ENCODE data around the gene CHAD.
A peak's percentile ranks its signal among the peaks of the same experiment; 100 is the strongest.

The CHAD gene

DNA sequence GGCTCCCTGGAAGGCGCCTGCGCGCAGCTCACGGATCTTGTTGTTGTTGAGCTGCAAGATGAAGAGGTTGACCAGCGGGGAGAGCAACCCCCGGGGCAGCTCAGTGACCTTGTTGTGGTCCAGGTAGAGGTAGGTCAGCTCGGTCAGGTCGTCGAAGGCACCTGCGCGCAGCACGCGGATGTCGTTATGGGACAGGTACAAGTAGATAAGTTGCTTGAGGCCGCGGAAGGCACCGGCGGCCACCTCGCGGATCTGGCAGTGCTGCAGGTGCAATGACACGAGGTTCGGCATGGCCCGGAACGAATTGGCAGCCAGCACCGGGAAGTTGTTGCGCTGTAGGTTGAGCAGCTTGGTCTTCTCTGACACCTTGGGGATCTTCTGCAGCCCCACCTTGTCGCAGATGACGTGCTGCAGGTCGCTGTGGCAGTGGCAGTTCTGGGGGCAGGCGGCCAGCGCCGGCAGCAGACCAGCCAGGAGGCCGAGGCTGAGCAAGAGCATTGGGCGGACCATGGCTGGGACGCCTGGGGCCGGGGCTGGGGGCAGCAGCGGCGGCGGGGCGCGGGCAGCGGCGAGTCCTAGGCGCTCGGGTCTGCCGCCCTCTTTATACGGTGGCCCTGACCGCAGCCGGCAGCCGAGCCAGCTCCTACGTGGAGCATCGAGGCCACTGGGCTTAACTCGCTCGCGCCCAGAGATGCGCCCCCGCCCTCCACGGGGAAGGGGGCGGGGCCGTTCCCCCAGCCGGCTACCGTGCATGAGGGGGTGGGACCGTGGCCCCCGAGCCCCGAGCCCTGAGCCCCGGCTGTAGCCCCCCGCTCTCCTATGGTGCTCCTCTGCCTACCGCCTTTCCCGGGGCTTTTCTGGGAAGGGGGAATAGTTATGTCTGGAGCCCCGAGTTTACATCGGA, at the start of gene CHAD:
Gene CHAD (minus strand): TSS at position 577 of the 904 bp plus-strand sequence. CDS start 67 bp downstream, at position 510.
- DNase-seq = no peak

- DNase-seq = no peak
Measured at GRCh38 chr17:50517504-50518383, 49.1 kb upstream of the CHAD start.

GRCh38 chr17:50517011-50517410, 48.3 kb upstream of the CHAD start:
- DNase-seq = no peak

DNA sequence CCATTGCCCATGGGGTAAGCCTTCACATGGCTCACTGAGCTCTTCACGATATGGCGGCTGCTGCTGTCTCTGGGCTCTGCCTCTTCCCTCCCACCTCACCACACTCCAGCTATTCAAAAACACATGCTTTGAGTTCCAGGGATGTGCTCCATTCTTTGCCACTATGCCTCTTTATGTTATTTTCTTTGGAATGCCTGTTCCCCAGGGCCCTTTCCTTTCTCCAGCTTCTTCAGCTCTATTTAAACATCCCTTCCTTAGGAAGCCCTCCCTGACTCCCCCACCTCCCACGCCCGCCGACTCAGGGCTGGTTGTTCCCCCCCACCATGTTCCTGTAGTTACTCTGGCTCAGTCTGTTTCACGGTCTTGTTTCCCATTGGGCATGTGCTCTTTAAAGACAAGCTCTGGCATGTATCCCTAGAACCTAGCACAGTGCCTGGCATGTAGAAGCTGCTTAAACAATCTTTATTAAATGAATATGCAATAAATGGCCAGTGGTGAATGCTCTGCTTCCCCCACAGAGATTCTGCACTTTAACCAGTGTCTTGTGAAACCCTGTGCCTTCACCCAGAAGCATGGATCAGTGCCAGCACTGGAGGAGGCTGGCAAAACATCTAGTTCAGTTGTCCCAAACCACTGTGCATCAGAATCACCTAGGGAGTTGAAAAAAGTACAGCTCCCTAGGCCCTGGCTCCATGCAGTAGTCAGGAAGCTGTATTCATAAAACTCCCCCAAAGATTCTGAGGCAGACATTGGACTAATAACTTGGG, 46.4 kb upstream of the CHAD start:
- DNase-seq = no peak

DNA sequence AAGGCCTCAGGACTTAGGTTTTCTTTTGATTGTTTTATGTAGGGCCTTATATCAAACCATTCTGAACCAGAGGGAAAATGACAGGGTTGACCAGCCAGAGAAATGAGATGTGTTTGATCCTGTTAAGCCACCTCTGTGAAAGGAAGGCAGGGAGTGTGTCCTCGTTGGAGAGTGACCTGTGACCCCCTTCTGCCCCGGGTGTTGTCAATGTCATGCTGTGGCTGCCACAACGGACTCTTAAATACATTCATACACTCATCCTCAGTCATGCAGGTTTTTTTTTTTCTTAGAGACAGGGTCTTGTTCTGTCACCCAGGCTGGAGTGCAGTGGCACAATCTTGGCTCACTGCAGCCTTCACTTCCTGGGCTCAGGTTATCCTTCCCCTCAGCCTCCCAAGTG, 45.7 kb upstream of the CHAD start:
- no peak for DNase-seq

- no peak for DNase-seq
Measured at GRCh38 chr17:50513495-50513894, 44.8 kb upstream of the CHAD start.

DNA sequence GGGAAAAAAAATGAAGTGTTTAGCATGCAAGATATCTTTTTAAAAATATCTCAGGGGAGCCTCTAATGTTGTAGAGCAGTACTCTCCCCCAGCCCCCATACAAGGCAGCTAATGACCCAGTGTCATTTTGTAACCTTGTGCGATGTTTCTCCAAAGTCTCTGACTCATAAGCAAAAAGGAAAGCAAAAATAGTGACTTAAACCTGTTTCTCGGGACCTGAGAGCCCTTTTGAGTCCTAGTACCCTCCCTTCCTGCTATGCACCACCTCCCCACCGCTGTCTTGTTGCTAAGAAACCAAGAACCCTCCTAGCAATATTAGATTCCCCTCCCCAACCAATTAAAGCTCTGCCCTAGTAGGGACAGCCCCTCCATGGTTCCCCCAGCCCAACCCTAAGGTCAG, 42.4 kb upstream of the CHAD start:
- DNase-seq = peak; percentile 11

DNA sequence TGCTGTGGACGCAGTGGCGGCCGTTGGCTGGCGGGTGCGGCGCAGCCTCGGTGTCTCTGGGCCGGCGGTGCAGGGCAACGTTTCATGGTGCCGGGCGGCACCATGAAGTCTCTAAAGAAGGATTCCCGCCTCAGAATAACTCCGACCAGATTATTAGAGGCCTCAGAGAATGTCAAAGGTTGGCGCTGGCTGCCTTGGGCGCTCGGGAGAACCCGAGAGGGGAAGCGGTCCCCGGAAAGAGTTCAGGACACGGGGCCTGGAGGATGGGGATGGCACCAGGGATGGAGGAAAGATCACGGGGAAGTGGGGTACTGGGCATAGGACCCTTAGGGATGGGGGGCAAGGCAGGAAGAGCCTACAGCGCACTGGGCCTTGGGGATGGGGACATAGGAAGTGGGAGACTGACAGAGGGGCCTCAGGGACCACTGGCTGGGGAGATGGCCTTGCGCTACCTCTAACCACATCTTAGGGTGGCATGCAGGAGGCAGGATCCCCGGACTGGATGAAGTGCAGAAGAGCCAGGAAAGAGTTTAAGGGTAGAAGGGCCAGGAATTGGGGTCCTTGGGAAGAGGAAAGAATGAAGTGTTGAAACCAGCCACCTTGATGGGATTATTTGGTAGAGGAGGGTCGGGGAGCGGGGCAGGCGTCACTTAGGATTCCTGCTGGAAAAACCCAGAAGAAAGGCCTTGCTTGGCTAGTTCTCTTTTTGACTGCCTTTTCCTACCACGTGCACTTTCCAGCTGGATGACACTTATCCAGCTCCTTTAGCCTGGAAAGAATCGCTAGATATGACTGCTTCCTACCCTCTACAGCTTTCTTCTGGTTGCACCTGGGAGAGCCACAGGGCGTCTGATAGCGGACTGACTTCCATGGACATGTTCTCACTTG, 40.1 kb upstream of the CHAD start:
- no peak for DNase-seq

DNA sequence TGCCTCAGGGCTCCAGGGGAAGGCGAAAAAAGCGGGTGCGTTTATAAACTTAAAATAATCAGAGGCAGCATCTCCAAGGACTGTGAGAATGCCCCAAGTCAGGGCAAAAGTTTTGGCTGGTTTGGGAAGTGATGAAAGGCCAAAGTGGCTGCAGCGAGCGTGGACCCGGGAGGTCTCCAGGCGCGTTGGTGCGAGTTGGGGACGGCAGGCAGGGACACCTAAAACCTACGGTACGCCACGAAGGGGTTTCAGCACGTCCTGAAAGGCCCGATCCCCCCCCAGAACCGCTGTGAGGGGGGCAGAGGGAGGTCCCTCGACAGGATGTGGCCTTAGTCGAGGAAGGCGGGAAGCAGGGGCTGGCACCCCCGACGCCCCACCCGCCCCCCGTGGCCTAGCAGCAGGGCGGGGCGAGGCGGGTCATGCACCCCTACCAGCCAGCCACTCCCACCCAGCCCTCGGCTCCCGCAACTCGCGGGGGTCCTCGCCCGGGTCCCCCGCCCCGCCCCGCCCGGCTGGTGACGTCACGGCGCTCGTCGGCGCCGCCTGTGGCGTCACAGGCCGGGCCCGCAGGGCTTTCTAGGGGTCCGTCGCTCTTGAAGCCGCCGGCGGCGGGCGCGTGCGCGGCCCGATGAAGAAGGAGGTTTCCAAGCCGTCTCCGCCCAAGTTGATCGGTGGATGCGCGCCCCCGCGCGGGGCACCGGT, 39.3 kb upstream of the CHAD start, which contains the start of gene MYCBPAP:
Gene MYCBPAP (plus strand): TSS at position 569 of the 702 bp plus-strand sequence. CDS start 236 bp downstream, outside the sequence.
- DNase-seq = no peak

GRCh38 chr17:50506298-50506697, 37.6 kb upstream of the CHAD start:
- DNase-seq = no peak

DNA sequence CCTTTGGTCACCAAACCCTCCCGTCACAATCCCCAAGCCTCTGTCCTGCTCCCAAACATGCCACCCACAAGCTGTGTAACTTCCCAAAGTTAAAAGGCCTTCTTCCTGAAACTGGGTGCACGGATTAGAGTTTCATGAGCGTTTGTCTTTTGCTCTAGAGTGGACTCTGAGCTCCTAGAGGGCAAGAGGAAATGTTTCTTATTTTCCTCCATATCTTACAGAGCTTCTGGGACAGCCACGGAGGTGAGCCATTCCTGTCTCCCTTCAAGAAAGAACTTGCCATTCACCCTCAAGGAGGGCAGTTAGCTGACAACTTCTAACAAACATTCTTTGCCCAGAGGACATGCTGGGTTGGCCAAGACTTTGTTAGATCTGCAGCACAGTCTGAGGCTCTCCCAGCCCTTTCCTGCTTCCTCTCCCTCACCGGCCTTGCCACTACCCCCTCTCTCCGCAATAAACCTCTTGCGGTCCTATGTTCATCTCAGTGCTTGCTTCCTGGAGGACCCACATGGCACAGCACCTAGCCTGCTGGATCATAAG, 37.0 kb upstream of the CHAD start:
- DNase-seq = no peak

DNA sequence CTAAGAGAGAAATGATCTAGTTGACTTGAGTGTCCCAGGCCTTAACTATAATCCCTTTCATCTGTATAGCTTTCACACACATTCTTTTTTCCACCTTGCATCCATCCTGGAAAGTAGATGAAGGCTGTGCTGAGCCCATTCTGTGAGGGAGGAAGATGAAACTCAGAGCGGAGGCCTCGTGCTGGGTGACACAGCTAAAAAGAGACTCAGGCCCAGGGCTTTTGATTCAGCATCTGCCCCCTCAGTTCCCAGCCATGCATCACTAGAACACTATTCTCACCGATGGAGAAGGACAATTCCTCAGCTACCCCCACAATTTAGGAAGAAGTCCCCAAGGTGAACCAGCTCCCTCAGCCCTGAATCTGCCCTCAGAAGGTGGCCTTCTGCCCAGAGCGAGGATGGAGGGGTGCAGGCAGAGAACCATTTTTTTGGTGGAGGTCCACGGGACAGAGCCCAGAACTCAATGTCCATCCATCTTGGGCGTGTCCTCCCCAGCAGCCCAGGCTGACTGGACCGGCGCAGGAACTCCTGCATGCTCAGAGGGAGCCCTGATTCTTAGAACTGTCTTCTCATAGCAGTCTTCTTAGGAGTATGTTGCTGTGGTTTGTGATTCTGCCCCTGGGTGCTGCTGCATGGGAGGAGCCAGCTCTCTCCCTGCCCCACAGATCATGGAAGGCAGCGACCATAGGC, 33.8 kb upstream of the CHAD start:
- no peak for DNase-seq

- DNase-seq = peak; percentile 56
Measured at GRCh38 chr17:50501054-50501453, 32.4 kb upstream of the CHAD start.

- no peak for DNase-seq
Measured at GRCh38 chr17:50499721-50500120, 31.0 kb upstream of the CHAD start.

DNA sequence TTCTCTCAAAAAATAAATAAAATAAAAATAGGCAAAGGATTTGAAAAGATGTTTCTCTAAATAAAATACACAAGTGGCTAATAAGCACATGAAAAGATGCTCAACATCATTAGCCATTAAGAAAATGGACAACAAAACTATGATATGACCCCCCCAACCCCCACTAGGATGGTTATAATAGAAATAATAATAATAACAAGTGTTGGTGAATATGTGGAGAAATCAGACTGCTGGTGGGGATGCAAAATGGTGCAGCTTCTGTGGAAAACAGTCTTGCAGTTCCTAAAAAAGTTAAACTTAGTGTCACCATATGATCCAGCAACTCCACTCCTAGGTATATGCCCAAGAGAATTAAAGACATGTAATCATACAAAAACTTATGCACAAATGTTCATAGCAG, 30.6 kb upstream of the CHAD start:
- no peak for DNase-seq

DNA sequence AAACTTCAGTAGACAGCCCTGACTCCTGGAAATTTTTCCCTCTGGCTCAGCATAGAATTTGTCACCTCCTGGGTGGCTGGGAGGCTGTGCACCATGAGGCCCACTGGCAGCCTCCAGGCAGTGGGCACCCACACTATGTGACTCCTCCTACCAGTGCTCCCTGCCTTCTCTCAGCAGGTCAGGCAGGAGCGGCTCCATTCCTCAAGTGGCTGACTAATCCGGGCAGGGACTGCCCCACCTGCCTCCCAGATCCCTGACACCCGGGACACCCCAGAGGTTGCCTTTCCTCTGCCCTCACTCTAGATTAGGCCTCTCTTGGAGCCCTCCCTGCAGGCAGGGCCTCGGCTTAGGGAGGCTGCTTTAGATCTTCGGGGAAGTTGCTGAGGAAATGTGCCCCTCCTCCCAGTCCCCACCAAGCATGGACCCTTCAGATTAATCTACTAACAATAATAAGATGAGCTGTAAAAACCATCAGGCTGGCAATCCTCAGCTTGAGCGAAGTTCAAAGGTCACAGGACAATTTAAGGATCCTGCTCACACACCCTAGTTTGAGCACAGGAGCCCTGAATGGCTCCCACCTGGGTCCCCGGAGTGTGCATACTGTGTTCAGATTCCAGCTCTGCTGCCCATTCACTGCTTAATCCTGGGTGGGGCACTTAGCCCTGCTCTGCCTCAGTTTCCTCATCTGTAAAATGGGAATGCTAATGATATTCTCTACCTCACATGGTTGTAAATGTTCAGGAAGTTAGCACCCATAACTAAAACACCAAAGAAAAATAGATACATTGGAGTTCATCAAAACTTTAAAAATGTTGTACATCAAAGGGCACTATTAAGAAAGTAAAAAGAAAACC, 29.6 kb upstream of the CHAD start:
- DNase-seq = no peak

GRCh38 chr17:50495918-50496317, 27.2 kb upstream of the CHAD start:
- DNase-seq = no peak

GRCh38 chr17:50495217-50495823, 26.6 kb upstream of the CHAD start:
- DNase-seq = no peak

- peak; percentile 12 for DNase-seq
Measured at GRCh38 chr17:50493744-50494143, 25.1 kb upstream of the CHAD start.
